IPS-20b (cell line): ENCODE measurements around the gene ZNF649.
A peak's percentile ranks its signal among the peaks of the same experiment; 100 is the strongest.
"Not testable (repeated sequence)": the region's sequence is repeated elsewhere in the genome, so short reads cannot be mapped to it uniquely, and the experiment has no call there.

Experiments
- H3K27ac ChIP-seq: one replicate; pipeline ENCODE4 v1.5.1; 2013; ENCODE audit warnings: low read length
- H3K27me3 ChIP-seq: 2 replicates; pipeline ENCODE4 v1.6.1; 2013; ENCODE audit warnings: mild to moderate bottlenecking, low read length, inconsistent platforms; ENCODE audit not compliant: insufficient read depth
- H3K36me3 ChIP-seq: 2 replicates; pipeline ENCODE4 v1.6.1; 2013; ENCODE audit warnings: low read depth, mild to moderate bottlenecking, inconsistent platforms, low read length, moderate library complexity; ENCODE audit not compliant: insufficient read depth
- H3K4me1 ChIP-seq: 2 replicates; pipeline ENCODE4 v1.6.1; 2013; ENCODE audit warnings: mild to moderate bottlenecking, control low read depth, inconsistent platforms, low read length, moderate library complexity; ENCODE audit not compliant: insufficient read depth
- H3K4me3 ChIP-seq: 2 replicates; pipeline ENCODE4 v1.5.1; 2013; ENCODE audit warnings: mild to moderate bottlenecking, low read length, inconsistent platforms
- H3K9ac ChIP-seq: 2 replicates; pipeline ENCODE4 v1.6.1; 2013; ENCODE audit warnings: low read depth, mild to moderate bottlenecking, inconsistent platforms, low read length, moderate library complexity
- H3K9me3 ChIP-seq: 2 replicates; pipeline ENCODE4 v1.6.1; 2013; ENCODE audit warnings: mild to moderate bottlenecking, low read depth, low read length, inconsistent platforms; ENCODE audit not compliant: insufficient read depth

Gene ZNF649

GRCh38 chr19:51916167-51916566 is 11.3 kb upstream of the ZNF649 start:
- Histone ChIP-seq H3K4me1 (no peaks in the 10 kb centered on the region), H3K4me3 (no peak overlapping the region), H3K9ac (no peak overlapping the region), H3K36me3 (no peaks in the 10 kb centered on the region), H3K27me3 (no peaks in the 10 kb centered on the region), H3K27ac (no peak overlapping the region), H3K9me3 (peaks cover 98% of the 10 kb centered on the region)

- peaks cover 96% of the 10 kb centered on the region for H3K9me3 ChIP-seq
- no peaks in the 10 kb centered on the region for H3K36me3 ChIP-seq
- no peak overlapping the region for H3K9ac ChIP-seq
- no peak overlapping the region for H3K4me3 ChIP-seq
- H3K4me1 ChIP-seq, result no peaks in the 10 kb centered on the region
- H3K27ac ChIP-seq, result no peak overlapping the region
- H3K27me3 ChIP-seq, result no peaks in the 10 kb centered on the region
Observed at GRCh38 chr19:51915324-51915867, 10.6 kb upstream of the ZNF649 start.

- H3K36me3 ChIP-seq, H3K27me3 ChIP-seq: not testable (repeated sequence)
- peak overlapping the region; percentile 68 for H3K4me3 ChIP-seq
- H3K9me3 ChIP-seq, result peaks cover 38% of the 10 kb centered on the region
- H3K4me1 ChIP-seq, result peaks cover 19% of the 10 kb centered on the region
- H3K27ac ChIP-seq, result peak overlapping the region; percentile 90
- peak overlapping the region; percentile 83 for H3K9ac ChIP-seq
Observed at GRCh38 chr19:51907981-51908380, 3.2 kb upstream of the ZNF649 start.

GRCh38 chr19:51906108-51906507 is 1.3 kb upstream of the ZNF649 start:
- Histone ChIP-seq H3K9me3 (peaks cover 36% of the 10 kb centered on the region), H3K36me3 (peaks cover 22% of the 10 kb centered on the region), H3K9ac (peak overlapping the region; percentile 98; the same call in 1 of the 2 replicates), H3K4me1 (peaks cover 21% of the 10 kb centered on the region), H3K4me3 (peak overlapping the region; percentile 93; the same call in 1 of the 2 replicates), H3K27ac (peak overlapping the region; percentile 62)
- not testable (repeated sequence) for H3K27me3 ChIP-seq

- peaks cover 27% of the 10 kb centered on the region for H3K36me3 ChIP-seq
- peak overlapping the region; percentile 97 for H3K27ac ChIP-seq
- not testable (repeated sequence) for H3K27me3 ChIP-seq
- H3K4me1 ChIP-seq, result peaks cover 21% of the 10 kb centered on the region
- H3K9ac ChIP-seq, result peak overlapping the region; percentile 98
- peak overlapping the region; percentile 93 for H3K4me3 ChIP-seq
- peaks cover 37% of the 10 kb centered on the region for H3K9me3 ChIP-seq
Observed at GRCh38 chr19:51905639-51906038, 822 bp upstream of the ZNF649 start.

GRCh38 chr19:51905206-51905605 is 389 bp upstream of the ZNF649 start:
- Histone ChIP-seq H3K36me3 (peaks cover 31% of the 10 kb centered on the region), H3K4me3 (peak overlapping the region; percentile 93), H3K27ac (peak overlapping the region; percentile 97), H3K9me3 (peaks cover 39% of the 10 kb centered on the region), H3K27me3 (no peaks in the 10 kb centered on the region), H3K4me1 (peaks cover 21% of the 10 kb centered on the region), H3K9ac (peak overlapping the region; percentile 98)

- H3K27ac ChIP-seq, result peak overlapping the region; percentile 85
- H3K9me3 ChIP-seq, result peaks cover 53% of the 10 kb centered on the region
- H3K4me3 ChIP-seq, result peak overlapping the region; percentile 93
- peaks cover 16% of the 10 kb centered on the region for H3K4me1 ChIP-seq
- H3K9ac ChIP-seq, result peak overlapping the region; percentile 98; the same call in 1 of the 2 replicates
- peaks cover 51% of the 10 kb centered on the region for H3K36me3 ChIP-seq
- H3K27me3 ChIP-seq, result no peaks in the 10 kb centered on the region
Observed at GRCh38 chr19:51903192-51903591, 1.6 kb downstream of the ZNF649 start.

GRCh38 chr19:51901860-51902259 is 3.0 kb downstream of the ZNF649 start:
- Histone ChIP-seq H3K27me3 (no peaks in the 10 kb centered on the region), H3K4me3 (peak overlapping the region; percentile 93), H3K9ac (peak overlapping the region; percentile 98; the same call in 1 of the 2 replicates), H3K9me3 (peaks cover 62% of the 10 kb centered on the region), H3K27ac (no peak overlapping the region), H3K4me1 (peaks cover 10% of the 10 kb centered on the region), H3K36me3 (peaks cover 64% of the 10 kb centered on the region)

GRCh38 chr19:51891193-51891747 is 13.5 kb downstream of the ZNF649 start:
- peaks cover 80% of the 10 kb centered on the region for H3K36me3 ChIP-seq
- no peaks in the 10 kb centered on the region for H3K27me3 ChIP-seq
- no peak overlapping the region for H3K27ac ChIP-seq
- peaks cover 72% of the 10 kb centered on the region for H3K9me3 ChIP-seq
- no peaks in the 10 kb centered on the region for H3K4me1 ChIP-seq
- H3K9ac ChIP-seq, result no peak overlapping the region
- peak overlapping the region; percentile 10; the same call in 1 of the 2 replicates for H3K4me3 ChIP-seq

GRCh38 chr19:51889934-51890333 is 14.9 kb downstream of the ZNF649 start:
- Histone ChIP-seq H3K9ac (no peak overlapping the region), H3K9me3 (peaks cover 67% of the 10 kb centered on the region), H3K4me1 (no peaks in the 10 kb centered on the region), H3K36me3 (peaks cover 79% of the 10 kb centered on the region), H3K27me3 (no peaks in the 10 kb centered on the region), H3K4me3 (no peak overlapping the region), H3K27ac (no peak overlapping the region)

- H3K36me3 ChIP-seq, result peaks cover 60% of the 10 kb centered on the region
- peak within 1 kb of the TSS; percentile 91 for H3K9ac ChIP-seq
- H3K9me3 ChIP-seq, result peaks cover 46% of the 10 kb centered on the region
- no peaks in the 10 kb centered on the region for H3K27me3 ChIP-seq
- peak within 1 kb of the TSS; percentile 84 for H3K4me3 ChIP-seq
- H3K27ac ChIP-seq, result peak within 1 kb of the TSS; percentile 69
- H3K4me1 ChIP-seq, result no peaks in the 10 kb centered on the region
Observed at GRCh38 chr19:51887522-51888498, 17.0 kb downstream of the ZNF649 start, which contains the start of gene ZNF577. TSS of gene ZNF577 (minus strand) at chr19:51887951. CDS start at chr19:51880382, 7,569 bp downstream.
